Neural cell (in vitro differentiated cells): ENCODE results near the gene HSF4. TPM values are rescaled to one million over a fixed set of nuclear protein-coding genes. Genes with fewer than 3 reads are reported as not detected.

Source experiments
- H2AFZ ChIP-seq: fragments of 200-600, 300-800 bp; sonication (generic), shearing (Covaris generic); 2 replicates; pipeline ENCODE4 v1.6.0; 2014; ENCODE audit warnings: low read depth, mild to moderate bottlenecking, antibody characterized with exemption, low read length, moderate library complexity
- H3F3A ChIP-seq: fragments of 200-600 bp; shearing (Covaris generic); 2 replicates; pipeline ENCODE4 v1.6.1; 2016; ENCODE audit warnings: mild to moderate bottlenecking, moderate library complexity, mixed read lengths, antibody characterized with exemption, low read length; ENCODE audit not compliant: insufficient read depth, poor library complexity, severe bottlenecking
- H3K27ac ChIP-seq: fragments of 200-600, 300-800 bp; sonication (generic), shearing (Covaris generic); 2 replicates; pipeline ENCODE4 v1.5.1; 2014; ENCODE audit warnings: mild to moderate bottlenecking, low read length, moderate library complexity
- H3K27me3 ChIP-seq: fragments of 300-800, 200-600 bp; sonication (generic), shearing (Covaris generic); 2 replicates; pipeline ENCODE4 v1.6.0; 2014; ENCODE audit warnings: mild to moderate bottlenecking, low read depth, low read length, moderate library complexity; ENCODE audit not compliant: insufficient read depth
- H3K36me3 ChIP-seq: fragments of 300-800, 200-600 bp; sonication (generic), shearing (Covaris generic); 2 replicates; pipeline ENCODE4 v1.5.1; 2014; ENCODE audit warnings: mild to moderate bottlenecking, antibody characterized with exemption, low read length, moderate library complexity; ENCODE audit not compliant: insufficient read depth
- H3K4me2 ChIP-seq: fragments of 300-800, 200-600 bp; sonication (generic), shearing (Covaris generic); 2 replicates; pipeline ENCODE4 v1.6.0; 2014; ENCODE audit warnings: mild to moderate bottlenecking, low read length
- H3K4me3 ChIP-seq: fragments of 300-800, 200-600 bp; sonication (generic), shearing (Covaris generic); 2 replicates; pipeline ENCODE4 v1.5.1; 2014; ENCODE audit warnings: mild to moderate bottlenecking, low read length, moderate library complexity
- H3K79me2 ChIP-seq: fragments of 200-600 bp; shearing (Covaris generic); replicated peaks from 2 replicates; pipeline ENCODE4 v1.6.0; 2014; ENCODE audit warnings: mild to moderate bottlenecking, low read length, moderate library complexity; ENCODE audit not compliant: insufficient read depth
- H3K9ac ChIP-seq: fragments of 300-800, 200-600 bp; sonication (generic), shearing (Covaris generic); 2 replicates; pipeline ENCODE4 v1.6.1; 2016; ENCODE audit warnings: mild to moderate bottlenecking, low read length, mixed read lengths
- H3K9me2 ChIP-seq: fragments of 200-600 bp; shearing (Covaris generic); 2 replicates; pipeline ENCODE4 v1.6.1; 2016; ENCODE audit warnings: mild to moderate bottlenecking, low read length, mixed read lengths; ENCODE audit not compliant: insufficient read depth
- H3K9me3 ChIP-seq: fragments of 200-600, 300-800 bp; sonication (generic), shearing (Covaris generic); 2 replicates; pipeline ENCODE4 v1.6.1; 2016; ENCODE audit warnings: mild to moderate bottlenecking, mixed run types, low read length, moderate library complexity, mixed read lengths
- H4K20me1 ChIP-seq: fragments of 200-600 bp; shearing (Covaris generic); 2 replicates; pipeline ENCODE4 v1.6.1; 2016; ENCODE audit warnings: mild to moderate bottlenecking, mixed run types; ENCODE audit not compliant: insufficient read depth
- EP300 ChIP-seq: fragments of 450-650 bp; conservative IDR thresholded peaks from 2 replicates; pipeline ENCODE4 v1.6.1; 2014; ENCODE audit warnings: antibody characterized with exemption, mild to moderate bottlenecking, moderate library complexity; ENCODE audit not compliant: poor library complexity, severe bottlenecking
- EZH2 ChIP-seq: fragments of 200-600, 300-800 bp; shearing (Covaris generic), sonication (generic); IDR thresholded peaks from 2 replicates; pipeline ENCODE4 v1.6.1; 2014; ENCODE audit warnings: antibody characterized with exemption, low read length, borderline replicate concordance, mild to moderate bottlenecking; ENCODE audit not compliant: insufficient read depth, poor library complexity, severe bottlenecking
- MXI1 ChIP-seq: fragments of 450-650 bp; conservative IDR thresholded peaks from 2 replicates; pipeline ENCODE4 v1.6.1; 2014; ENCODE audit warnings: antibody characterized with exemption, mild to moderate bottlenecking; ENCODE audit not compliant: poor library complexity, severe bottlenecking
- POLR2AphosphoS5 ChIP-seq: IDR thresholded peaks from 2 replicates; pipeline ENCODE4 v1.6.1; 2012
- RAD21 ChIP-seq: fragments of 450-650 bp; conservative IDR thresholded peaks from 2 replicates; pipeline ENCODE4 v1.6.1; 2014; ENCODE audit warnings: antibody characterized with exemption, mild to moderate bottlenecking, moderate library complexity
- SMC3 ChIP-seq: fragments of 450-650 bp; conservative IDR thresholded peaks from 2 replicates; pipeline ENCODE4 v1.6.1; 2014; ENCODE audit warnings: antibody characterized with exemption, mild to moderate bottlenecking, moderate library complexity; ENCODE audit not compliant: poor library complexity
- TAF1 ChIP-seq: IDR thresholded peaks from 2 replicates; pipeline ENCODE4 v1.6.1; 2012; ENCODE audit warnings: low read depth
- polyA plus RNA-seq: library from polyadenylated mRNA; depleted of rRNA; stranded (reverse); fragments of >200 nt; gene quantifications from 2 replicates; pipeline ENCODE4 v1.2.3, GENCODE V29; 2014
- TF ChIP-seq, protein P1 (sequence below): fragments of 450-650 bp; IDR thresholded peaks from 2 replicates; pipeline ENCODE4 v1.5.1; 2014; ENCODE audit warnings: antibody characterized with exemption, mild to moderate bottlenecking, moderate library complexity; ENCODE audit not compliant: poor library complexity, severe bottlenecking
- TF ChIP-seq, protein P2 (sequence below): IDR thresholded peaks from 2 replicates; pipeline ENCODE4 v1.6.1; 2012; ENCODE audit warnings: borderline replicate concordance

Gene HSF4
- polyA plus RNA-seq, 1 donor from 2014 or later: 12.7 TPM

- H3K9me2 ChIP-seq: no peaks in the 10 kb centered on the region
- no peak for TF ChIP-seq EP300
- TF ChIP-seq RAD21: no peak
- TF ChIP-seq, protein P1, sequence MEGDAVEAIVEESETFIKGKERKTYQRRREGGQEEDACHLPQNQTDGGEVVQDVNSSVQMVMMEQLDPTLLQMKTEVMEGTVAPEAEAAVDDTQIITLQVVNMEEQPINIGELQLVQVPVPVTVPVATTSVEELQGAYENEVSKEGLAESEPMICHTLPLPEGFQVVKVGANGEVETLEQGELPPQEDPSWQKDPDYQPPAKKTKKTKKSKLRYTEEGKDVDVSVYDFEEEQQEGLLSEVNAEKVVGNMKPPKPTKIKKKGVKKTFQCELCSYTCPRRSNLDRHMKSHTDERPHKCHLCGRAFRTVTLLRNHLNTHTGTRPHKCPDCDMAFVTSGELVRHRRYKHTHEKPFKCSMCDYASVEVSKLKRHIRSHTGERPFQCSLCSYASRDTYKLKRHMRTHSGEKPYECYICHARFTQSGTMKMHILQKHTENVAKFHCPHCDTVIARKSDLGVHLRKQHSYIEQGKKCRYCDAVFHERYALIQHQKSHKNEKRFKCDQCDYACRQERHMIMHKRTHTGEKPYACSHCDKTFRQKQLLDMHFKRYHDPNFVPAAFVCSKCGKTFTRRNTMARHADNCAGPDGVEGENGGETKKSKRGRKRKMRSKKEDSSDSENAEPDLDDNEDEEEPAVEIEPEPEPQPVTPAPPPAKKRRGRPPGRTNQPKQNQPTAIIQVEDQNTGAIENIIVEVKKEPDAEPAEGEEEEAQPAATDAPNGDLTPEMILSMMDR: no peak
- no peak for TF ChIP-seq TAF1
- TF ChIP-seq SMC3: no peak
- no peak for TF ChIP-seq EZH2
- TF ChIP-seq MXI1: no peak
- TF ChIP-seq, protein P2, sequence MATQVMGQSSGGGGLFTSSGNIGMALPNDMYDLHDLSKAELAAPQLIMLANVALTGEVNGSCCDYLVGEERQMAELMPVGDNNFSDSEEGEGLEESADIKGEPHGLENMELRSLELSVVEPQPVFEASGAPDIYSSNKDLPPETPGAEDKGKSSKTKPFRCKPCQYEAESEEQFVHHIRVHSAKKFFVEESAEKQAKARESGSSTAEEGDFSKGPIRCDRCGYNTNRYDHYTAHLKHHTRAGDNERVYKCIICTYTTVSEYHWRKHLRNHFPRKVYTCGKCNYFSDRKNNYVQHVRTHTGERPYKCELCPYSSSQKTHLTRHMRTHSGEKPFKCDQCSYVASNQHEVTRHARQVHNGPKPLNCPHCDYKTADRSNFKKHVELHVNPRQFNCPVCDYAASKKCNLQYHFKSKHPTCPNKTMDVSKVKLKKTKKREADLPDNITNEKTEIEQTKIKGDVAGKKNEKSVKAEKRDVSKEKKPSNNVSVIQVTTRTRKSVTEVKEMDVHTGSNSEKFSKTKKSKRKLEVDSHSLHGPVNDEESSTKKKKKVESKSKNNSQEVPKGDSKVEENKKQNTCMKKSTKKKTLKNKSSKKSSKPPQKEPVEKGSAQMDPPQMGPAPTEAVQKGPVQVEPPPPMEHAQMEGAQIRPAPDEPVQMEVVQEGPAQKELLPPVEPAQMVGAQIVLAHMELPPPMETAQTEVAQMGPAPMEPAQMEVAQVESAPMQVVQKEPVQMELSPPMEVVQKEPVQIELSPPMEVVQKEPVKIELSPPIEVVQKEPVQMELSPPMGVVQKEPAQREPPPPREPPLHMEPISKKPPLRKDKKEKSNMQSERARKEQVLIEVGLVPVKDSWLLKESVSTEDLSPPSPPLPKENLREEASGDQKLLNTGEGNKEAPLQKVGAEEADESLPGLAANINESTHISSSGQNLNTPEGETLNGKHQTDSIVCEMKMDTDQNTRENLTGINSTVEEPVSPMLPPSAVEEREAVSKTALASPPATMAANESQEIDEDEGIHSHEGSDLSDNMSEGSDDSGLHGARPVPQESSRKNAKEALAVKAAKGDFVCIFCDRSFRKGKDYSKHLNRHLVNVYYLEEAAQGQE: no peak
- no peak for TF ChIP-seq POLR2AphosphoS5
- no peak overlapping the region for H3K9ac ChIP-seq
- no peaks in the 10 kb centered on the region for H3K9me3 ChIP-seq
- H4K20me1 ChIP-seq: no peaks in the 10 kb centered on the region
- no peaks in the 10 kb centered on the region for H3F3A ChIP-seq
- H3K36me3 ChIP-seq: no peaks in the 10 kb centered on the region
- H3K4me2 ChIP-seq: no peak overlapping the region
- H3K27me3 ChIP-seq: no peaks in the 10 kb centered on the region
- H3K79me2 ChIP-seq: peaks cover 31% of the 10 kb centered on the region
- no peak overlapping the region for H2AFZ ChIP-seq
- H3K27ac ChIP-seq: no peak overlapping the region
- H3K4me3 ChIP-seq: no peak overlapping the region
Measured at GRCh38 chr16:67115639-67116038, 48.9 kb upstream of the HSF4 start.

DNA sequence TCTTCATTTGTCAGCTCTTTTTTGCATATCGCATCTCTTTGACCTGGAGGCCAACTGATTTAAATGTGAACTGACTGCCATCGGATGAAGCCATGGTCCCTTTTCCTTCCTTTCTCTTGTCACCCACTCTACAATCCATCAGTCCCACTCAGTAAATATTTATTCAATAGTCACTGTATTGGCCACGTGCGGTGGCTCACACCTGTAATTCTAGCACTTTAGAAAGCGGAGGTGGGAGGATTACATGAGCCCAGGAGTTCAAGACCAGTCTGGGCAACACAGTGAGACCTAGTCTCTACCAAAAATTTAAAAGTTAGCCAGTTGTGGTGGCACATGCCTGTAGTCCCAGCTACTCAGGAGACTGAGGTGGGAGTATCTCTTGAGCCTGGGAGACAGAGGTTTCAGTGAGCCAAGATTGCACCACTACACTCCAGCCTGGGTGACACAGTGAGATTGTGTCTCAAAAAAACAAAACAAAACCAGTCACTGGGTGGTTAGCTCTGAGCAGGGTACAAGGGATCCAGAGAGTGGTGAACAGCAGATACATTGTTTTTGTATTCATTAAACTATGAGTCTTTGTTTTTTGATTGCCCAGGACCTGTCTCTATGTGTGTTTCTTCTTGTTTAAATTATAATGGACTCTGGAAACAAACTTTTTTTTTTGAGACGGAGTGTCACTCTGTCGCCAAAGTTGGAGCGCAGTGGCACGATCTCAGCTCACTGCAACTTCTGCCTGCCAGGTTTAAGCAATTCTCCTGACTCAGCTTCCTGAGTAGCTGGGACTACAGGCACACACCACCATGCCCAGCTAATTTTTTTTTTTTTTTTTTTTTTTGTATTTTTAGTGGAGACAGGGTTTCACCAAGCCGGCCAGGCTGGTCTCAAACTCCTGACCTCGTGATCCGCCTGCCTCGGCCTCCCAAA is 47.9 kb upstream of the HSF4 start:
- Histone ChIP-seq H3K79me2 (peaks cover 23% of the 10 kb centered on the region), H3K27me3 (no peaks in the 10 kb centered on the region), H3K27ac (no peak overlapping the region), H3F3A (no peaks in the 10 kb centered on the region), H3K9ac (no peak overlapping the region), H3K9me3 (no peaks in the 10 kb centered on the region), H3K9me2 (no peaks in the 10 kb centered on the region), H3K36me3 (no peaks in the 10 kb centered on the region), H3K4me2 (no peak overlapping the region), H4K20me1 (no peaks in the 10 kb centered on the region), H3K4me3 (no peak overlapping the region), H2AFZ (no peak overlapping the region)
- no peak for TF ChIP-seq MXI1
- TF ChIP-seq TAF1: no peak
- no peak for TF ChIP-seq SMC3
- TF ChIP-seq RAD21: no peak
- TF ChIP-seq, protein P1: no peak
